ENCODE measurements around the gene SSH3.

The SSH3 gene

GRCh38 chr11:67349928-67350465 is 46.7 kb downstream of the SSH3 start:
- Histone ChIP-seq H3K9ac (ENCODE audit: low read length) (no peak overlapping the region; the same call in 1 of the 2 replicates), H3K4me2 (ENCODE audit: low read length) (peak overlapping the region; percentile 67), H3K4me1 (ENCODE audit: low read length) (peaks cover 81% of the 10 kb centered on the region), H3K9me3 (ENCODE audit: insufficient read depth, low read length) (no peaks in the 10 kb centered on the region), H3K27ac (ENCODE audit: low read length) (peak overlapping the region; percentile 76), H4K20me1 (ENCODE audit: insufficient read depth, low read length) (no peaks in the 10 kb centered on the region), H2AFZ (ENCODE audit: low read depth, low read length) (no peak overlapping the region), H3K36me3 (replicated peaks; ENCODE audit: low read depth, low read length) (peaks cover 13% of the 10 kb centered on the region), H3K27me3 (ENCODE audit: low read depth, low read length) (no peaks in the 10 kb centered on the region), H3K79me2 (ENCODE audit: low read length) (peaks cover 15% of the 10 kb centered on the region), H3K4me3 (ENCODE audit: low read length) (no peak overlapping the region)
- no peak for TF ChIP-seq EZH2phosphoT487 (IDR thresholded peaks at IDR 0.05; ENCODE audit: low read depth)
- no peak for TF ChIP-seq CTCF (IDR thresholded peaks at IDR 0.05; ENCODE audit: low read depth, low read length)

- H3K27me3 ChIP-seq (ENCODE audit: low read depth, low read length): no peaks in the 10 kb centered on the region
- peak overlapping the region; percentile 98 for H3K27ac ChIP-seq (ENCODE audit: low read length)
- peak; percentile 88 for TF ChIP-seq CTCF (IDR thresholded peaks at IDR 0.05; ENCODE audit: low read depth, low read length)
- TF ChIP-seq EZH2phosphoT487 (IDR thresholded peaks at IDR 0.05; ENCODE audit: low read depth): no peak
- peak overlapping the region; percentile 97 for H3K4me2 ChIP-seq (ENCODE audit: low read length)
- peaks cover 28% of the 10 kb centered on the region for H3K79me2 ChIP-seq (ENCODE audit: low read length)
- peaks cover 81% of the 10 kb centered on the region for H3K4me1 ChIP-seq (ENCODE audit: low read length)
- H2AFZ ChIP-seq (ENCODE audit: low read depth, low read length): no peak overlapping the region
- H3K9me3 ChIP-seq (ENCODE audit: insufficient read depth, low read length): no peaks in the 10 kb centered on the region
- peaks cover 13% of the 10 kb centered on the region for H3K36me3 ChIP-seq (replicated peaks; ENCODE audit: low read depth, low read length)
- H4K20me1 ChIP-seq (ENCODE audit: insufficient read depth, low read length): no peaks in the 10 kb centered on the region
- peak overlapping the region; percentile 99 for H3K9ac ChIP-seq (ENCODE audit: low read length)
- peak overlapping the region; percentile 83 for H3K4me3 ChIP-seq (ENCODE audit: low read length)
Observed at GRCh38 chr11:67351275-67352005, 48.1 kb downstream of the SSH3 start.

- Histone ChIP-seq H4K20me1 (ENCODE audit: insufficient read depth, low read length) (no peaks in the 10 kb centered on the region), H3K27ac (ENCODE audit: low read length) (peak overlapping the region; percentile 98)
Observed at GRCh38 chr11:67352546-67353316, 49.4 kb downstream of the SSH3 start.

More at GRCh38 chr11:67352546-67353316, 49.4 kb downstream of the SSH3 start:
- peaks cover 84% of the 10 kb centered on the region for H3K4me1 ChIP-seq (ENCODE audit: low read length)
- peak overlapping the region; percentile 99 for H3K9ac ChIP-seq (ENCODE audit: low read length)
- H3K27me3 ChIP-seq (ENCODE audit: low read depth, low read length): no peaks in the 10 kb centered on the region
- peak overlapping the region; percentile 97 for H3K4me2 ChIP-seq (ENCODE audit: low read length)
- H3K36me3 ChIP-seq (replicated peaks; ENCODE audit: low read depth, low read length): peaks cover 13% of the 10 kb centered on the region
- peak overlapping the region; percentile 83 for H3K4me3 ChIP-seq (ENCODE audit: low read length)
- H2AFZ ChIP-seq (ENCODE audit: low read depth, low read length): no peak overlapping the region
- peaks cover 30% of the 10 kb centered on the region for H3K79me2 ChIP-seq (ENCODE audit: low read length)
- no peaks in the 10 kb centered on the region for H3K9me3 ChIP-seq (ENCODE audit: insufficient read depth, low read length)
- TF ChIP-seq EZH2phosphoT487 (IDR thresholded peaks at IDR 0.05; ENCODE audit: low read depth): no peak
- TF ChIP-seq CTCF (IDR thresholded peaks at IDR 0.05; ENCODE audit: low read depth, low read length): no peak
